HG03025 (cell line): ENCODE data around the gene PILRA.
"Not testable (repeated sequence)": the region's sequence is repeated elsewhere in the genome, so short reads cannot be mapped to it uniquely, and the experiment has no call there.

Experiments used
- ATAC-seq: cut with Tn5 transposase; IDR thresholded peaks from one replicate; pipeline ENCODE4 v1.9.1; 2021; ENCODE audit warnings: mild to moderate bottlenecking, moderate library complexity; ENCODE audit not compliant: unreplicated experiment, low FRiP score

The PILRA gene

DNA sequence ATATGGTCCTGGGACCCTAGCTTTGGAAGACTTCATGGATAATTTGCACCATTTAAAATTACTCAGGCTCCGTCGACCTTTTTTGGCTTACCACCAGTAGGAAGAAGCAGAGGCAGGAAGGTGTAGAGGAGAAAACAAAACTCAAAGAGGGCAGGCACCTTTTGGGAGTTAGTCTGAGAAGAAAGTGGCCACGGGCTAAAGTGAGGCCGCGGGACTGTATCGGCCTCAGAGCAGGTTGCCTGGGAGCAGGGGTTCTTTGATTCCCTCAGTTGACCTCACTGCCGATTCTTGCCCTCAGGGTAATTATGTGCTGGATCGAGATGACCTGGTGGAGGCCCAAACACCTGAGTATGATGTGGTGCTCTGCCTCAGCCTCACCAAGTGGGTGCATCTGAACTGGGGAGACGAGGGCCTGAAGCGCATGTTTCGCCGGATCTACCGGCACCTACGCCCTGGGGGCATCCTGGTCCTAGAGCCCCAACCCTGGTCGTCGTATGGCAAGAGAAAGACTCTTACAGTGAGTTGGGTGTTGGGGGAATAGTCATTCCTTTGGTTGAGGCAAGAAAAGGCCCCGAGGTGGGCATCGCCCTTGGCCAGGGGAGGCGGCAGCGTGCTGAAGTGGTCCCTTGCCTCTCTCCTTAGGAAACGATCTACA is 59.5 kb downstream of the PILRA start:
- no peak for ATAC-seq

DNA sequence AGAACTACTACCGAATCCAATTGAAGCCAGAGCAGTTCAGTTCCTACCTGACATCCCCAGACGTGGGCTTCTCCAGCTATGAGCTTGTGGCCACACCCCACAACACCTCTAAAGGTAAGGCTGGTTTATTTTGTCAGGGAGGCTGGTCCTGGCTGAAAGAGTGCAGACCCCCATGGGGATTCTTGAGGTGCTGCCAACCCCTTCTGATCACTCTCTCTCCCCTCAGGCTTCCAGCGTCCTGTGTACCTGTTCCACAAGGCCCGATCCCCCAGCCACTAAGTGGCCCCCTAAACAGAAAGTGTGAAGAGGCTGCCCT is 59.9 kb downstream of the PILRA start:
- no peak for ATAC-seq

DNA sequence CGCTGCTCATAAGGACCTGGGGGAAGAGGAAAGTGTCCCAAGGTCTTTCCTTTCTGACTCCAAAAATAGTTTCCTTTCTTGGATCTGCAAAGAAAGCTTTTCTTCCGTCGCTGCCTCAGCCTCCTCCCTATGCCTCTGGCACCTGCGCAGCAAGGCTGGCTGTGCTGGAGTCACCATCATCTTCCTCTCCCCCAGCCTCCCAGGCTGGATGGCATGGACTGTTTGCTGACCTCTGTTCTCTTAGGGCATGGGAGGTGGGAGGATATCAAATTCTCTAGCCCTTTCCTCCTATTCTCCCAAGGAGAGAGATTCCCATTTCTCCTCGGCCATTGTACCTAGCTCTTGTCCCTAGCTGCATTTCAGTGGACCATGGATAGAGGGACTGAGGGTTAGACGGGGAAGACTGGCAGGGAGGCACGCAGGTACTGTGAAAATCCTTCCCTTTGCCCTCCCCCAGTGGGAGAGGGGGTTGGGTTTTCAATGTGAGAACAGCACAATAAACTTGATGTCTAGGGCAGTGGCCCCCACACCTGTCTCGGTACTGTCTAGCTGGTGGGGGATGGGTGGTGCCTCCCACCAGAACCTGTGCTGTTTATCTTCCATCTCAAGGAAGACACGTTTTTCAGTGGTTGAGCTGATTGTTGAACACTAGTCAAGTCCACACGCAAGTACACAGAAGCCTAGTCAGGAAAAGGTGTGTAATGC is 60.5 kb downstream of the PILRA start:
- ATAC-seq = no peak

DNA sequence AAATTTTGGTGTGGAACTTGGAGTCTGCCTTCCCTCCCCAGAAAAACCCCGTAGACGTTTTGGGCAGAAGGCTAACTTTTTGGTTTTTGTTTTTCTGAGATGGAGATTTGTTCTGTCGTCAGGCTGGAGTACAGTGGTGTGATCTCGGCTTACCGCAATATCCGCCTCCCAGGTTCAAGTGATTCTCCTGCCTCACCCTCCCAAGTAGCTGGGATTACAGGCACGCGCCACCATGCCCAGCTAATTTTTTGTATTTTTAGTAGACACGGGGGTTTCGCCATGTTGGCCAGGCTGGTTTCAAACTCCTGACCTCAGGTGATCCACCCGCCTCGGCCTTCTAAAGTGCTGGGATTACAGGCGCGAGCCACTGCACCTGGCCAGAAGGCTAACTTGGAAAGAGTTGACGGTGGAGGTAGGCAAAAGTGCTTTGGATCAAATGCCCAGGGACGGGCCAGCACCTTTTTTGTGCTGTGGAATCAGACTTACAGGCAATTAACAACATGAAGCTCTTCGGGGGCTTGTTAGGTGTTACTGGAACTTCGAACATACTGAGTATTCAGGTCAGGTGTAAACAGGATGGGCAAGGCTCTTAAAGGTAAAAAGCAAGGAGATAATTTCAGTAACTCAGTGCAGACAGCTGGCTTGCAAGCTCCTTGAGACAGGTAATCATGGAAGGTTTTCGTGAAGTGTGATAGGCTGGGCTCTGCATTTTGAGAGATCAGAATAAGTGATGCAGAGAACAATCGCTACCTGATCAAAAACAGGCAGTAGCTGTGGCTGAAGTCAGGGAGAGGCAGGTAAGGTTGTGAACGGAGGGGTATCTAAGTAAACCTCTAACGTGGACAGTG is 61.2 kb downstream of the PILRA start:
- ATAC-seq = no peak

DNA sequence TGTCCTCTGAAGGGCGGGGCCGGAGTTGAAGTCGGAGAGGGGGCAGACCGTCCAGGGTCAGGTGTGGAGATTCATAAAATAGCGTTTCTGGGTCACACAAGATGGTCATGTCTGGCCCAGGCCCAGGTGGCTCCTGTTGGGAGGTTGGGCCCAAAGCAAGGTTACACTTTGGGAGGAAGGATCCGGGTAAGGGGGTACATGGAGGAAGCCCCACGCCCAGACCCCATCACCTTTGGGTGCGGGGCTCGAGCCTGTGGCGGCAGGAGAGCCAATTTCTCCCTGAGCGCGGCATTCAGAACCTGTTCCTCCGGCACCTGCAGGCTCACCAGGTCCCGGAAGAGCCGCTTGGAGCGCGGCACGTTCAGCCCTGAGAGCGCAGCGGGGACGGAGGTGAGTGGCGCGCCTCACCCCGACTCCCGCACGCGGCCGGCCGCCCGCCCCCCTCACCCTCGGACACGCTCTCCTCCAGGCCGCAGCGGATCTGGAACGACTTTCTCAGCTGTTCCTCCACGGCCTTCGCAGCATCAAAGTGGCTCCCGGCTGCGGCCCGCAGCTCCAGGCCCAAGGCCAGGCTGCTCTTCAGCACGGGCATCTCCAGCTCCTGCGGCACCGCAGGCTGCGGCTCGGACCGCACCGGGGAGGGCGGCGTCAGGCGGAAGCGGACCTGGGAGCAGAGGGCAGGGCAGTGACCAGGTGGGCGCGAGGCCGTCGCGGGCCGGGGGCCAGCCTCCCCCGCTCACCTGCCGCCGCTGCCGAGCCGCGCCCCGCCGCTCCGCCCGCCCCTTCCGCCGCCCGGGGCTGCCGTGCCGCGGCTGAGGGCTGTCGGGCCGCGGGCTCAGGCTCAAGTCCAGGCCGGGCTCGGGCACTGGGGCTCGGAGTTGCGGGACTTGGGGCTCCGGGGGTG is 62.4 kb downstream of the PILRA start:
- peak; percentile 36 for ATAC-seq

DNA sequence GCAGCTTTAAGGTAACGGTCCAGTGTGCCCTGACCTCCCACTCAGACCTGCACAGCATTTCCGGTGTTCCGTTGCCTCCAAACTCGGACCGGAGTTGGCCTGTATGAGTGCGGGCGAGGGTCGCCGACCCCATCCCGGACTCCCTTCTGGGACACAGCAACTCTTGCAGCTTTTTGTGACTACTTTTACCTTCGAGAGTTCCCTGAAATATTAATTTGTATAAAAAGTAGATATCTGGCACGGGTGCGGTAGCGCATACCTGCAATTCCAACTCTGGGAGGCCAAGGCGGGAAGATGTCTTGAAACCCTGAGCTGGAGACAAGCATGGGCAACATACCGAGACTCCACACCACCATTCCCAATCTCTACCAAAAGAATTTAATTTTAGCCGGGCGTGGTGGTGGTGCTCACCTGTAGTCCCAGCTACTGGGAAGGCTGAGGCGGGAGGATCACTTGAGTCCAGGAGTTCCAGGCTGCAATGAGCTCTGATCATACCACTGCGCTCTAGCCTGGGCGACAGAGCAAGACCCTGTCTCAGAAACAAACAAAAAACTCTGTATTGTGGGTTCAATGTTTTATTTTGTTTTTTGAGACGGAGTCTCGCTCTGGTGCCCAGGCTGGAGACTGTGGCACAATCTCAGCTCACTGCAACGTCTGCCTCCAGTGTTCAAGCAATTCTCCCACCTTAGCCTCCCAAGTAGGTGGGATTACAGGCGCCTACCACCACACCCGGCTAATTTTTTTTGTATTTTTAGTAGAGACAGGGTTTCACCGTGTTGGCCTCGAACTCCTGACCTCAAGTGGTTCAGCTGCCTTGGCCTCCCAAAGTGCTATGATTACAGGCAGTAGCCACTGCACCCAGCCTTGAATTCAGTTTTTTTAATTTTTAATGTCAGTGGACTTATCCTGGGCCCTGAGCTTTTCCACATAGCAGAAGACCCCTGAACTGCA is 64.1 kb downstream of the PILRA start:
- ATAC-seq = no peak

DNA sequence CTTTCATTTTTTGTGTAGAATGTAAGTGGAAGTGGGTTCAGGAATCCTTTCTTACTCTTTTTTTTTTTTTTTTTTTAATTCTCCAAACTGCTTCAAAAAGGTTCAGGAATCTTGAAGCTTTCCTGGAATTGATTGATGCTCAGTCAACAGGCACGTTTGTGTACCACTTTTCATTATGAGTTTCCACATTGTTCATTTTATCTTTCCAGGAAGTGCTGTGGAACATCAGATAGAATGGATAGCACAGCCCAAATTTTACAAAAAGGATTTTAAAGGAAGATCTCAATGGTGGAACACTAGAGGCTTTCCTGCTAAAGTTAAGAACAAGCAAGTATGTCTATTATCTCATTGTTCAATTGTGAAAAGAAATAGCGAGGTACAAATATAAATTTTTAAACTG is 64.9 kb downstream of the PILRA start:
- no peak for ATAC-seq

DNA sequence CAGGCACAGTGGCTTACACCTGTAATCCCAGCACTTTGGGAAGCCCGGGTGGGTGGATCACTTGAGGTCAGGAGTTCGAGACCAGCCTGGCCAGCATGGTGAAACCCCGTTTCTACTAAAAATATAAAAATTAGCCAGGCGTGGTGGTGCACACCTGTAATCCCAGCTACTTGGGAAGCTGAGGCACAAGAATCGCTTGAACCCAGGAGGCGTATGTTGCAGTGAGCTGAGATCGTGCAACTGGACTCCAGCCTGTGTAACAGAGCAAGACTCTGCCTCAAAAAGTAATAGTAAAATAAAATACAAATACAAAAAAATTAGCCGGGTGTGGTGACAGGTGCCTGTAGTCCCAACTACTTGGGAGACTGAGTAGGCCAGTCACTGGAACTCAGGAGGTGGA is 65.4 kb downstream of the PILRA start:
- ATAC-seq = not testable (repeated sequence)

DNA sequence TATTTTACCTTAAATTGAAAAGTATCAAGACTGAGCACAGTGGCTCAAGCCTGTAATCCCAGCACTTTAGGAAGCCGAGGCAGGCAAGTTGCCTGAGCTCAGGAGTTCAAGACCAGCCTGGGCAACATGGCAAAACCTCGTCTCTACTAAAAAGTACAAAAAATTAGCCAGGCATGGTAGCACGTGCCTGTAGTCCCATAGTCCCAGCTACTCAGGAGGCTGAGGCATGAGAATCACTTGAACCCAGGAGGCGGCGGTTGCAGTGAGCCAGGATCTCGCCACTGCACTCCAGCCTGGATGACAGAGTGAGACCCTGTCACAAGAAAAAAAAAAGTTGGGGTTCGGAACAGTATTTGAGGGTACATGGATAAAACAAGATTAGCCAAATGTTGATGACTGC is 66.0 kb downstream of the PILRA start:
- ATAC-seq = not testable (repeated sequence)

DNA sequence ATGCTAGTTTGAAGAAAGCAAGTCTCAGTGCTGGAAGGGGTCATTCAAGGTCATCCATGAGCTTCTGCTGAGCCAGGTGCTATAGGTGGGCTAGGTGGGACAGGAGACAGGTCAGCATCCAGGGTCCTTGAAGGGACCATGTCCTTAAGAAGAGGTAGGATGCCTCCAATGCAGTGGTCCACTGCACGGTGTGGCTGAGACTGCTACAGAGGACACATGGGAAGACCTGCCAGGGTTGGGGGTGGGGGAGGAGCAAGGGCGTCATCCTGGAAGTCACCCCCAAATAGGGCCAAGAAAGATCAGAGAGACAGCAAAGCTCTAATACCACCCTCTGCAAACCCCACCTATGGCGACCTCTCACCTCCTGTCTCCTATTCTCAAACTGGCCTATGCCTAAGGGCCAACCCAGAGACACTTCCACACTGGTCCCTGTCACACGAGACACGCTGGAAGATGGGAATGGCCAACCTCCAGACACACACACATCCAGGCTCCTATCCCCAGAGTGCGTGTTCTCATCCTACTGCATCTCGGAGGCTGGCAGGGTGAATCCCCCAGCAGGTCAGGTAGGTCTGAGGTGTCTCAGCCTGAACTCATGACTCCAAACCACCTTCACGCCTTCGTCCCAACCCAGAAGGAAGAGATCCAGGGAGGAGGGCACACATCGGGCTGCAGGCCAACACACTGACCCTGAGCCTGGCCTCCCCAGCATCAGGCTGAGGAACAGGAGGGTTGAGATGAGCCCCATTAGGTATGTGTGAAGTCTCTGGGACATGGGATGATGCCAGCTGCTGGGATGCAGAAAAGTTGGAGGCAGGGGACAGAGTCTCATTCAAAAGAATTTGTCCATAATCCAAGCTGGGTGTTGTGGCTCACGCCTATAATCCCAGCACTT is 68.6 kb downstream of the PILRA start:
- no peak for ATAC-seq

DNA sequence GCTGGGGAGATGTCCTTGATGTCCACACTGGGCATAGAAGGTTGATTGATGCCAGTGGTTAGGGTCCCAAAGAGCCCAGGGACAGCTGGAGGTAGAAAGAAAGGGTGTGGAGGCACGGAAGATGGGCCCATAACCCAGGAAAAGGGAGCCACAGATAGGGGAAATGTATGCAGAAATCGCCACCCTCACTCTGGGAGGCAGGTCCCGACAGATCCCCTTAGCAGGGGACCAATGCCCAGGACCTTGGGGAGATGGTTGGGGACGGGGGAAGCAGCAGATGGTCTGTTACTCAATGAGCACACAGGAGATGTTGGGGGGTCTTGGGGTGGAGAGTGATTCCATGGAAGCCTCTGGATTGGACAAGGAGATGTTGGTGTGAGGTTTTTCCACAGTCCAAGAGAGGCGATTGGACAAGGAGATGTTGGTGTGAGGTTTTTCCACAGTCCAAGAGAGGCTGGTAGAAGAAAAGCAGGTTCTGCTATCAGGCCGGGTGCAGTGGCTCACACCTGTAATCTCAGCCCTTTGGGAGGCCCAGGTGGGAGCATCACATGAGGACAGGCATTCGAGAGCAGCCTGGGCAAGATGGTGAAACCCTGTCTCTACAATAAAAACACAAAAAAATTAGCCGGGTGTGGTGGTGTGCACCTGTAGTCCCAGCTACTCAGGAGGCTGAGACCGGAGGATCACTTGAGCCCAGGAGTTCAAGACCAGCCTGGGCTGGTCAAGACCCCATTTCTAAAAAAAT is 70.0 kb downstream of the PILRA start:
- no peak for ATAC-seq

DNA sequence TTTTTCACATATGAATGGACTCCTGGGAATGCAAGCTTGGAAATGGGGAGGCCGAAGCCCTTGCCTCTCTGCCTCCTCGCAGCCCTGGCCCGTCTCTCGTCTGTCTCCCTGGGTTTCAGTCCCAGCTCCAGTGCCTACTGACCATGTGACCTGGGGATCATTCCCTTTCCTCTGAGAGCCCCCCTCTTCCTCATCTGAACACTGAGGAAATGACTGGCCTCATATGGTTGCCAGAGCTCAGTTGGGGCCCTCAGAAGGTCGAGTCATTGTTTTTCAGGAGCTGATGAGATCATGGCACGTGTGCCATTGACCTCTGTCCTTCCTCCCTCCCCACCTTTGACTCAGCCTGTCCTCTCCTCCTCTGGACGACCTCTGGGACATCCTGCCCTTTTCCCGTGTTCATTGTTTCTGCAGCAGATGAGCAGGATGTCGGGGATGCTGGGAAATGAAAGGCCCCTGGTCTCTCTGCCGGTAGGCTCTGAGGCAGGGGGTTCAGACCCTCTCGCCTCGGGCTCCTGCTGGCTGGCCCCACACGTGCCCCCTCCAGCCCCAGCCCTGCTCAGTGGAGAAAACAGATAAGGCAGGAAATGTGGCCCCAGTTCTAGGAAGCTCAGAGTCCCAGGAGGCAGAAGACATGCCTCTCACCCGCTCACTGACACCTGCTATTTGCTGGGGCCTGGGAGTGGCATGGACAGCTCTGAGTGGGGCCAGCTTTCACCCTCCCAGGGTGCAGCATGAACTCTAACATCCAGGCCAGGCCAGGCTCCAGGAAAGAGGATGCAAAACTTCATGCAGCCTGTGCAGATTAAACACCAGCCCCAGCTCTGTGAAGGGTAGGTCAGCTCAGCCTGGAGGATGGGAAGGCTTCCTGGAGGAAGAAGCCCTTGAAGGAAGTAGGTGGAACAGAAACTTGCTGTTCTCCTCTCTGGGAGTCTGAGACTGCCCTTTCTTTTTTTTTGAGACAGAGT is 71.3 kb downstream of the PILRA start:
- no peak for ATAC-seq

DNA sequence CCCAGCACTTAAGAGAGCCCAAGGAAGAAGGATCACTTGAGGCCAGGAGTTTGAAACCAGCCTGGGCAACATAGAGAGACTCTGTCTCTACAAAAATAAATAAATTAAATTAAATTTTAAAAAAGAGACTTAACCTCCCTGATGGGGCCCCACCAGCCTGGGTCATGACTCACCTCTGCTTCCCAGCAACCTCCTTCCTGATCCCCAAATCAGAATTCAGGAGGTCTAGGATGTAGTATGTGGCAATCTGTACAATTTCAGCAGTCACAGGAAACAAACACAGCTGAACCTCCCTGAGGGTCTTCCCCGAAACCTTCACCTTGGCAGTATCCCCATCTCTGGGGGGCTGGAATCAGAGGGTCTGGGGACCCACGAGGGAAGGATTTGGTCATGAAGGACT is 72.8 kb downstream of the PILRA start:
- ATAC-seq = no peak

DNA sequence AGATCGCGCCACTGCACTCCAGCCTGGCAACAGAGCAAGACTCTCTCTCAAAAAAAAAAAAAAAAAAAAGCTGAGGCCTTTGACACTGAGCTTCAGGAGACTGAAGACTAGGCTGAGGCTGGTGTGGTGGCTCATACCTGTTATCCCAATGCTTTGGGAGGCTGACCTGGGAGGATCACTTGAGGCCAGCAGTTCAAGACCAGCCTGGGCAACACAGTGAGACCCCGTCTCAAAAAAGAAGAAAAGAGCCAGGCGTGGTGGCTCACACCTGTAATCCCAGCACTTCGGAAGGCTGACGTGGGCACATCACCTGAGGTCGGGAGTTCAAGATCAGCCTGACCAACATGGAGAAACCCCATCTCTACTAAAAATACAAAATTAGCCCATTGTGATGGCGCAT is 74.1 kb downstream of the PILRA start:
- not testable (repeated sequence) for ATAC-seq

DNA sequence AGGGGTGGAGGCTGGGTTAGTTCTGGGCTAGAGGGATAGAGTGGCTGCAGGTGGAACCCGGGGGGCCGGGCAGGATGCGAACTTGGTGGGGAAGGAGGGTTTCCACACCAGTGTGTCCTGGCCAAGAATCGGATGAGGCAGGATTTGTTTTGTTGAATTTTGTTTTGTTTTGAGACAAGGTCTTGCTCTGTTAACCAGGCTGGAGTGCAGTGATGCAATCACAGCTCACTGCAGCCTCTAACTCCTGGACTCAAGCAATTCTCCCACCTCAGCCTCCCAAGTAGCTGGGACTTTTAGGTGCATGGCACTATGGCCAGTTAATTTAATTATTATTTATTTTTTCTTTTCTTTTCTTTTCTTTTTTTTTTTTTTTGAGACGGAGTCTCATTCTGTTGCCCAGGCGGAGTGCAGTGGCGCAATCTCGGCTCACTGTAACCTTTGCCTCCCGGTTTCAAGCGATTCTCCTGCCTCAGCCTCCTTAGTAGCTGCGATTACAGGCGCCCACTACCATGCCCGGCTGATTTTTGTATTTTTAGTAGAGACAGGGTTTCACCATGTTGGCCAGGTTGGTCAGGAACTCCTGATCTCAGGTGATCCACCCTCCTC is 76.0 kb downstream of the PILRA start:
- ATAC-seq = no peak
